Gastroesophageal sphincter (tissue), 4 donors: ENCODE data around the gene TAS1R1. TPM values are rescaled to one million over a fixed set of nuclear protein-coding genes. Genes with fewer than 3 reads are reported as not detected.
"Not testable (repeated sequence)": the region's sequence is repeated elsewhere in the genome, so short reads cannot be mapped to it uniquely, and the experiment has no call there.

Experiments
- ATAC-seq: fragments of 150-250 bp; one replicate; pipeline ENCODE4 v1.9.1; 2016; ENCODE audit warnings: mild to moderate bottlenecking, moderate library complexity
- H3K27ac ChIP-seq, 4 donors: fragments of 200-600 bp; sonication (generic) in 3 of 4; 1 replicate in 3 of 4; 2 replicates in 1 of 4; pipeline ENCODE4 v1.5.1; 2016 to 2019
- H3K27me3 ChIP-seq: fragments of 200-600 bp; sonication (generic); one replicate; pipeline ENCODE4 v1.5.1; 2019
- H3K36me3 ChIP-seq, 2 donors: fragments of 200-600 bp; sonication (generic); one replicate each; pipeline ENCODE4 v1.5.1; 2019; ENCODE audit warnings: control low read depth in 1 of 2
- H3K4me1 ChIP-seq, 3 donors: fragments of 200-600 bp; sonication (generic); 1 replicate in 2 of 3; 2 replicates in 1 of 3; pipeline ENCODE4 v1.5.1; 2016 to 2019; ENCODE audit warnings: control low read depth in 2 of 3
- H3K4me3 ChIP-seq, 2 donors: fragments of 200-600 bp; sonication (generic); one replicate each; pipeline ENCODE4 v1.5.1; 2019; ENCODE audit warnings: mild to moderate bottlenecking in 1 of 2, moderate library complexity in 1 of 2
- H3K9me3 ChIP-seq, 3 donors: fragments of 200-600 bp; sonication (generic); one replicate each; pipeline ENCODE4 v1.5.1; 2017 to 2019; ENCODE audit warnings: control low read depth in 2 of 3
- EP300 ChIP-seq: sonication (generic); formaldehyde crosslinking; IDR thresholded peaks from one replicate; pipeline ENCODE4 v1.6.1; 2017; ENCODE audit warnings: antibody characterized with exemption, mild to moderate bottlenecking
- POLR2A ChIP-seq, 2 donors: fragments of 450-650 bp; IDR thresholded peaks; one replicate each; pipeline ENCODE4 v1.6.1; 2017; ENCODE audit warnings: antibody characterized with exemption in 2 of 2, mild to moderate bottlenecking in 2 of 2, moderate library complexity in 1 of 2
- POLR2AphosphoS5 ChIP-seq: sonication (generic); formaldehyde crosslinking; IDR thresholded peaks from one replicate; pipeline ENCODE4 v1.6.1; 2017; ENCODE audit warnings: antibody characterized with exemption
- WGBS, 2 donors: methylation state at CpG; one replicate each; pipeline ENCODE4 v1.1.5; 2018; ENCODE audit warnings: low coverage in 1 of 2; 5-methylcytosine and 5-hydroxymethylcytosine counted together
- total RNA-seq, 4 donors: library from RNA; depleted of rRNA; stranded (reverse); fragments of >200 nt; gene quantifications; one replicate each; pipeline ENCODE4 v1.1.0, GENCODE V29; 2016
- TF ChIP-seq, protein P1 (sequence below), 4 experiments: fragments of 200-600 bp in 2 of 4; fragments of 450-650 bp in 2 of 4; sonication (generic) in 1 of 4; IDR thresholded peaks; one replicate each; pipeline ENCODE4 v1.5.1; 2017 to 2019; ENCODE audit warnings: antibody characterized with exemption in 4 of 4, mild to moderate bottlenecking in 2 of 4, moderate library complexity in 2 of 4

TAS1R1 gene
- total RNA-seq, 4 donors from 2014 or later, result not detected

DNA sequence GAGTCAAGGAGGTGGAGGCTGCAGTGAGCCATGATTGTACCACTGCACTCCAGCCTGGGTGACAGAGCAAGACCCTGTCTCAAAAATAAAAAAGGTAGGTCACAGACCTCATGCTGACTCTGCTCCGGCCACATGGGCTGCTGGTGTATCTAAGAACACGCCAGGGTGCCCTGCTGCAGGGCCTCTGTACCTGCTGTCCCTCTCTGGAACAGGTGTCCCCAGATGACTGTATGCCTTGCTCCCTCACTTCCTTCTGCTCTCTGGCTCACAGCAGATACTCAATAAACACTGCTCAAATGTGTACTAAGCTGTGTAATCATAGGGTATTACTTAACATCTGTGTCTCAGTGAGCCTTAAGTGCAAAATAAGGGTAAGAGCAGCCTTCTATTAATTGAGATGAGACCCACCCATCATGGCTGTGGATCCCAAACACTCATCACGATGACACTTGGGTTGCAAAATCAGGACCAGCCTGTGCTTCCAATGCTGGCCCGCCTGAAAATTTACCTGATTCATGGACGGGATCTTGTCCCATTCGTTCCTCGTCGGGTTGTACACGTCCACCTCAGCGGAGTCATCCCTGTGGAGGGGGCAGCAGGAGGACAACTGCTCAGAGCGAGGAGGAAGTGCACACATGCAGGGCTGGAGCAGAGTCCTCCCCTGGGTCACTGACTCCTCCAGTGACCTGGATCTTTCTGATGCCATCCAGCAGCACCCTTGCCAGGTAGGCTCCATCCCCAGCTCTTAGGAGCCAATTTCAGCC, 40.1 kb downstream of the TAS1R1 start:
- Histone ChIP-seq H3K9me3 (no peaks in the 10 kb centered on the region), H3K27ac (peak overlapping the region in 2 of 4 donors; percentile 3 to 27), H3K27me3 (no peaks in the 10 kb centered on the region), H3K36me3 (peaks cover 0 to 96% of the 10 kb centered on the region in 2 donors), H3K4me3 (no peak overlapping the region), H3K4me1 (peaks cover 0 to 98% (median 44%) of the 10 kb centered on the region in 3 donors)
- 51 to 80% methylated on average over 4 to 5 of the region's 11 CpGs for WGBS, 2 donors
- TF ChIP-seq, protein P1, sequence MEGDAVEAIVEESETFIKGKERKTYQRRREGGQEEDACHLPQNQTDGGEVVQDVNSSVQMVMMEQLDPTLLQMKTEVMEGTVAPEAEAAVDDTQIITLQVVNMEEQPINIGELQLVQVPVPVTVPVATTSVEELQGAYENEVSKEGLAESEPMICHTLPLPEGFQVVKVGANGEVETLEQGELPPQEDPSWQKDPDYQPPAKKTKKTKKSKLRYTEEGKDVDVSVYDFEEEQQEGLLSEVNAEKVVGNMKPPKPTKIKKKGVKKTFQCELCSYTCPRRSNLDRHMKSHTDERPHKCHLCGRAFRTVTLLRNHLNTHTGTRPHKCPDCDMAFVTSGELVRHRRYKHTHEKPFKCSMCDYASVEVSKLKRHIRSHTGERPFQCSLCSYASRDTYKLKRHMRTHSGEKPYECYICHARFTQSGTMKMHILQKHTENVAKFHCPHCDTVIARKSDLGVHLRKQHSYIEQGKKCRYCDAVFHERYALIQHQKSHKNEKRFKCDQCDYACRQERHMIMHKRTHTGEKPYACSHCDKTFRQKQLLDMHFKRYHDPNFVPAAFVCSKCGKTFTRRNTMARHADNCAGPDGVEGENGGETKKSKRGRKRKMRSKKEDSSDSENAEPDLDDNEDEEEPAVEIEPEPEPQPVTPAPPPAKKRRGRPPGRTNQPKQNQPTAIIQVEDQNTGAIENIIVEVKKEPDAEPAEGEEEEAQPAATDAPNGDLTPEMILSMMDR (IDR thresholded peaks at IDR 0.05), result no peak
- TF ChIP-seq POLR2AphosphoS5 (peak; percentile 7), POLR2A (IDR thresholded peaks at IDR 0.05) (no peak)
- peak; percentile 8 for ATAC-seq

DNA sequence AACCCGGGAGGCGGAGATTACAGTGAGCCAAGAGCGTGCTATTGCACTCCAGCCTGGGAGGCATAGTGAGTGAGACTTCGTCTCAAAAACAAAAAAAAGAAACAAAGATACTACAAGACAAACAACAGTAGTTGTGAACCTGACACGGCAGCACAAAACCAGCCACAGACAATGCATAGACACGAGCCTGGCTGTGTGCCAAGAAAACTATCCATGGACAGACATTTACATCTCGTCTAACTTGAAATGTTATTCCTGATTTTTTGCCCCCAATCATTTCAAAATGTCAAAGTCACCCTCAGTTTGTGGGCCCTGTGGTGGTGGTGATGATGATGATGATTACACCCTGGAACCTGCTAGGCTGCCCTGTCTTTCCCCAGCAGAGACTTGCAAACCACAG, 41.2 kb downstream of the TAS1R1 start:
- Histone ChIP-seq H3K4me1 (peaks cover 0 to 94% (median 46%) of the 10 kb centered on the region in 3 donors), H3K36me3 (peaks cover 0 to 84% of the 10 kb centered on the region in 2 donors), H3K4me3 (peak overlapping the region in 1 of 2 donors; percentile 99), H3K27me3 (no peaks in the 10 kb centered on the region), H3K9me3 (no peaks in the 10 kb centered on the region), H3K27ac (peak overlapping the region in 3 of 4 donors; percentile 26 to 97 (median 47))
- 53 to 60% methylated on average over 5 to 7 of the region's 7 CpGs for WGBS, 2 donors
- TF ChIP-seq EP300 (no peak), POLR2AphosphoS5 (no peak), POLR2A (IDR thresholded peaks at IDR 0.05) (no peak)
- TF ChIP-seq, protein P1 (IDR thresholded peaks at IDR 0.05), result no peak
- no peak for ATAC-seq

DNA sequence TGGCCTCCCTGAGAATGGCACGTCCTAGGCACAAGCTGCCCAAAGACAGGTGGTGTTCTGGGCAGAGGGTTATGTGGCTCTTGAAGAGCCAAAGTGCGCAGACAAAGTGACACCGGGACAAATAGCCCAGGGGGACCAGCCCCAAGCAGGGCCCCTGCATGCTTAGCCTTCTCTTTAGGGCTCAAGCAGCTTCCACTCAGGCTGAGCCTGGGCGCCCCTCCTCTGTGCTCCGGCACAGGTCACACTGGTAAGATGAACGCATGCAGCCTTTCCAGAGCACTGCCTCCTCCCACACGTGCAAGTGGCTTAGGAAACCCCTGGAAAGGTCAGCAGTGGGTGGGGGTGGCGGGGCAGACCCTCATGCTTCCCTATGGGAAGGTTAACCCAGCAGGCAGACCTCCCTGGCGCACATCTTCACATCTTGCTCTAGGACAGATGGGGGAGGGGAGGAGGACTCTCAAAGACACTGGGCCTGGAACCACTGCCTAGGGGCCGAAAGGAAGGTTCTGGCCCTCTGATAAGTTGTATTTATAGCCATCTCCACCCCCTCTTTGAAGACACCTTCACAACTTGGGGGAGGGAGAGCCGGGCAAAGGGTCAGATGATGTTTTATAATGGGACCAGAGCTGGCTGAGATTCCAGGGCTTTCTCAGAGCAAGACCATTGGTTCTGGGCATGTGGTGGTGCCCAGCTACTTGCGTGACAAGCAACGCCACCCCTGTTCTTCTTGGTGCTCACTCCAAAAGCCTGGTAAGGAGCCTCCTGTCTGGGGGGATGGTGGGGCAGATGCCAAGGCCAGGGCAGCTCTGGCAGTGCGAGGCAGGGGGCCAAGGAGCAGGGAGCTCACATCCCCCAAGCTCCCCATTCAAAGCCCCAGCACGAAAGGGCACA, 42.0 kb downstream of the TAS1R1 start:
- no peaks in the 10 kb centered on the region for H3K27me3 ChIP-seq
- peak overlapping the region in 1 of 2 donors; percentile 99 for H3K4me3 ChIP-seq
- 55 to 56% methylated on average over 2 to 3 of the region's 15 CpGs for WGBS, 2 donors
- ATAC-seq, result no peak
- H3K27ac ChIP-seq, result peak overlapping the region in 3 of 4 donors; percentile 22 to 97 (median 47)
- peaks cover 0 to 86% (median 46%) of the 10 kb centered on the region in 3 donors for H3K4me1 ChIP-seq
- no peaks in the 10 kb centered on the region for H3K9me3 ChIP-seq
- H3K36me3 ChIP-seq, result peaks cover 0 to 76% of the 10 kb centered on the region in 2 donors
- TF ChIP-seq POLR2A (IDR thresholded peaks at IDR 0.05) (peak in 1 of 2 donors; percentile 10), EP300 (no peak)

DNA sequence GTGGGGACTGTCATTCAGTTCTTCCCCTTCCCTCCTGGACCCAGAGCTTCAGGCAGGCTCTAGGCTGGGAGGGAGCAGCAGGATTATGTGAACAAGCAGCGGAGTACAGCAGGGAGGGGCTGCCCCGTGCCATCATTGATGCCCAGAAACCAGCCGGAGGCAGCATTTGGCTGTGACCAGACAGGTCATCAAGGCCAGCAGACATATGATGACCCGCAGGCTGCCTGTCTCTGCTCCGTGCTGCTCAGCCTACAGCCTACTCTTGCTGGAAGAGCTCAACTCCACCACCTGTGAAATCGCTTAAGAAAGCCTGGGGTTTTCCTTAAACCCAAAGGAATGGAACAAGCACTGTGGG, 42.6 kb downstream of the TAS1R1 start:
- Histone ChIP-seq H3K36me3 (peaks cover 0 to 70% of the 10 kb centered on the region in 2 donors), H3K9me3 (no peaks in the 10 kb centered on the region), H3K4me1 (peaks cover 0 to 80% (median 46%) of the 10 kb centered on the region in 3 donors), H3K4me3 (peak overlapping the region in 1 of 2 donors; percentile 99), H3K27ac (peak overlapping the region in 2 of 4 donors; percentile 47 to 97), H3K27me3 (no peaks in the 10 kb centered on the region)
- WGBS, 2 donors, result no CpG with 5 or more reads among the region's 6 CpGs
- TF ChIP-seq POLR2AphosphoS5, result no peak
- TF ChIP-seq POLR2A (IDR thresholded peaks at IDR 0.05), result peak in 1 of 2 donors; percentile 0
- ATAC-seq, result no peak

DNA sequence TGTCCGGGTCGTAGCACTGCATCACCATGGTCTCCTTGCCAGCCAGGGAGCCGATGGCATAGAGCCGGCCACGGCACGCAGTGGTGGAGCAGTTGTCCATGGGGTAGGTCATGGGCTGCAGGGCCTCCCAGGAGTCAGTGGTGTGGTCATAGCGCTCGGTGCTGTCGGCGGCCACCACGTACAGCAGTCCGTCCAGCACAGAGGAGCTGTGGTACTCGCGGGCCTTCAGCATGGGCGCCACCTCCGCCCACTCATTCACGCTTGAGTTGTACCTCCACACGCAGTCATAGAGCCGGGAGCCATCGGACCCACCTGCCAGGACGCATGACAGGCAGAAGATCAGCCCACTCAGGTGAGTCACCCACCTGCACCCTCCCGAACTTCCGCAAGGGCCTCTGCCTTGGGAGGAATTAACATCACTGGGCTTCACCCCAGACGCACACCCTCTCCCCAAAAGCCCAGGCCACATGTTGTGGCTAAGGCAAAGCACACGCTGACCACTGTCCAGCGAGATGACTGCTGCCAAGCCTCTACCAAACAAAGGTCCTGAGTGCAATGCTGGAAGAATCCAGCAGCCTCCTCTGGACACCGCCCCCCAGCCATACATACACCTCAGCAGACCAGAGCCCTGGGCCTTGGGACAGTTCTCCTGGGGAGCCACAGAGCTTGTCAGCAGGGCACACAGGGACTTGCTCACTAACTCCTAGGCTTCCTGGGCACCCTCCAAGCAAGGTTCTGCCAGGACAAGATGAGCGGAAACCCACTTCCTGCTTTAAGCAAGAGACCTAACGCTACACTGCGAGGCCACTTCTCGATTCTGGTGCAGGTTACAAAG, 44.3 kb downstream of the TAS1R1 start:
- no peak for ATAC-seq
- Histone ChIP-seq H3K9me3 (no peaks in the 10 kb centered on the region), H3K4me1 (peaks cover 0 to 74% (median 51%) of the 10 kb centered on the region in 3 donors), H3K4me3 (peak overlapping the region; percentile 53 to 99), H3K27ac (peak overlapping the region in 3 of 4 donors; percentile 62 to 100 (median 97)), H3K27me3 (no peaks in the 10 kb centered on the region), H3K36me3 (peaks cover 0 to 54% of the 10 kb centered on the region in 2 donors)
- 60 to 66% methylated on average over 5 to 16 of the region's 31 CpGs for WGBS, 2 donors
- TF ChIP-seq POLR2AphosphoS5 (no peak), EP300 (no peak), POLR2A (IDR thresholded peaks at IDR 0.05) (no peak)
- TF ChIP-seq, protein P1 (IDR thresholded peaks at IDR 0.05), result no peak

DNA sequence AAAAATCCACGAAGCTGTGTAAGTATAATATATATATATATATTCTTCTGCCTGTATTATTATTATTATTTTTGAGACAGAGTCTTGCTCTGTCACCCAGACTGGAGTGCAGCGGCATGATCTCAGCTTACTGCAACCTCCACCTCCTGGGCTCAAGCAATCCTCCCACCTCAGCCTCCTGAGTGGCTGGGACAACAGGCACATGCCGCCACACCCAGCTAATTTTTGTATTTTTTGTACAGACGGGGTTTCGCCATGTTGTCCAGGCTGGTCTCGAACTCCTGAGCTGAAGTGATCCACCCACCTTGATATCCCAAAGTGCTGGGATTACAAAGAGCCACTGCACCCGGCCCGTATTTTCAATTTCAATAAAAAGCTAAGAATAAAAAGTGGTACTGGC, 44.9 kb downstream of the TAS1R1 start:
- WGBS, 2 donors, result 38 to 41% methylated on average over 4 to 8 of the region's 8 CpGs
- not testable (repeated sequence) for ATAC-seq

More for the DNA sequence above, 44.9 kb downstream of the TAS1R1 start:
- H3K4me3 ChIP-seq, result peak overlapping the region; percentile 53 to 99
- H3K27me3 ChIP-seq, H3K9me3 ChIP-seq: not testable (repeated sequence)
- peak overlapping the region; percentile 87 to 100 (median 98) for H3K27ac ChIP-seq
- peaks cover 3 to 74% (median 56%) of the 10 kb centered on the region in 3 donors for H3K4me1 ChIP-seq
- H3K36me3 ChIP-seq, result peaks cover 0 to 48% of the 10 kb centered on the region in 2 donors
